Activated CD4-positive, alpha-beta T cell treated with anti-CD3 and anti-CD28 coated beads for 1 hour (primary cell): ENCODE measurements around the gene COL9A1.

Experiments used
- DNase-seq: peaks from one replicate; pipeline ENCODE4 v3.0.0-alpha.2; 2020

COL9A1 gene

GRCh38 chr6:70285201-70285600 is 17.7 kb downstream of the COL9A1 start:
- no peak for DNase-seq

- no peak for DNase-seq
Measured at GRCh38 chr6:70282919-70283461, 19.9 kb downstream of the COL9A1 start.

- no peak for DNase-seq
Measured at GRCh38 chr6:70282312-70282918, 20.5 kb downstream of the COL9A1 start.

- DNase-seq: no peak
Measured at GRCh38 chr6:70281923-70282311, 21.0 kb downstream of the COL9A1 start.

GRCh38 chr6:70280400-70280853 is 22.5 kb downstream of the COL9A1 start:
- no peak for DNase-seq

GRCh38 chr6:70277470-70277869 is 25.4 kb downstream of the COL9A1 start:
- DNase-seq: no peak

- no peak for DNase-seq
Measured at GRCh38 chr6:70274338-70274737, 28.5 kb downstream of the COL9A1 start.

- DNase-seq: no peak
Measured at GRCh38 chr6:70272071-70272470, 30.8 kb downstream of the COL9A1 start.

- no peak for DNase-seq
Measured at GRCh38 chr6:70270287-70271005, 32.4 kb downstream of the COL9A1 start.

- DNase-seq: no peak
Measured at GRCh38 chr6:70266142-70266541, 36.7 kb downstream of the COL9A1 start.

GRCh38 chr6:70264306-70264705 is 38.6 kb downstream of the COL9A1 start:
- no peak for DNase-seq

GRCh38 chr6:70258483-70258882 is 44.4 kb downstream of the COL9A1 start:
- DNase-seq: no peak

GRCh38 chr6:70257768-70258273 is 45.1 kb downstream of the COL9A1 start:
- no peak for DNase-seq

GRCh38 chr6:70254784-70255183 is 48.1 kb downstream of the COL9A1 start:
- DNase-seq: no peak

GRCh38 chr6:70253923-70254322 is 49.0 kb downstream of the COL9A1 start:
- no peak for DNase-seq

- DNase-seq: no peak
Measured at GRCh38 chr6:70252604-70253003, 50.3 kb downstream of the COL9A1 start.

GRCh38 chr6:70246118-70246517 is 56.8 kb downstream of the COL9A1 start:
- DNase-seq: no peak

GRCh38 chr6:70241991-70242420 is 60.9 kb downstream of the COL9A1 start:
- no peak for DNase-seq

GRCh38 chr6:70241031-70241430 is 61.9 kb downstream of the COL9A1 start:
- DNase-seq: no peak

- no peak for DNase-seq
Measured at GRCh38 chr6:70236343-70236742, 66.5 kb downstream of the COL9A1 start.

GRCh38 chr6:70234561-70235236 is 68.2 kb downstream of the COL9A1 start:
- no peak for DNase-seq

GRCh38 chr6:70231311-70231710 is 71.6 kb downstream of the COL9A1 start:
- no peak for DNase-seq

- no peak for DNase-seq
Measured at GRCh38 chr6:70225055-70225454, 77.8 kb downstream of the COL9A1 start.

GRCh38 chr6:70222439-70222749 is 80.5 kb downstream of the COL9A1 start:
- DNase-seq: no peak
